Measurements from ENCODE around the gene CREBZF.

Gene CREBZF

GRCh38 chr11:85665733-85666132 lies 804 bp upstream of the CREBZF start:
- peak overlapping the region; percentile 95 to 99 (median 98) for H3K27ac Mint-ChIP-seq
- peak overlapping the region; percentile 95 to 100 (median 99) for H3K4me3 Mint-ChIP-seq
- TF ChIP-seq, protein P1, sequence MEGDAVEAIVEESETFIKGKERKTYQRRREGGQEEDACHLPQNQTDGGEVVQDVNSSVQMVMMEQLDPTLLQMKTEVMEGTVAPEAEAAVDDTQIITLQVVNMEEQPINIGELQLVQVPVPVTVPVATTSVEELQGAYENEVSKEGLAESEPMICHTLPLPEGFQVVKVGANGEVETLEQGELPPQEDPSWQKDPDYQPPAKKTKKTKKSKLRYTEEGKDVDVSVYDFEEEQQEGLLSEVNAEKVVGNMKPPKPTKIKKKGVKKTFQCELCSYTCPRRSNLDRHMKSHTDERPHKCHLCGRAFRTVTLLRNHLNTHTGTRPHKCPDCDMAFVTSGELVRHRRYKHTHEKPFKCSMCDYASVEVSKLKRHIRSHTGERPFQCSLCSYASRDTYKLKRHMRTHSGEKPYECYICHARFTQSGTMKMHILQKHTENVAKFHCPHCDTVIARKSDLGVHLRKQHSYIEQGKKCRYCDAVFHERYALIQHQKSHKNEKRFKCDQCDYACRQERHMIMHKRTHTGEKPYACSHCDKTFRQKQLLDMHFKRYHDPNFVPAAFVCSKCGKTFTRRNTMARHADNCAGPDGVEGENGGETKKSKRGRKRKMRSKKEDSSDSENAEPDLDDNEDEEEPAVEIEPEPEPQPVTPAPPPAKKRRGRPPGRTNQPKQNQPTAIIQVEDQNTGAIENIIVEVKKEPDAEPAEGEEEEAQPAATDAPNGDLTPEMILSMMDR (IDR thresholded peaks at IDR 0.05; ENCODE audit: unreplicated experiment in 3 of 3) = no peak
- peaks cover 24% of the 10 kb centered on the region for H3K4me1 Mint-ChIP-seq
- no peaks in the 10 kb centered on the region for H3K27me3 Mint-ChIP-seq (ENCODE audit: low read depth)
- H3K36me3 Mint-ChIP-seq (ENCODE audit: low read depth) = peaks cover 25% of the 10 kb centered on the region
- no peaks in the 10 kb centered on the region for H3K9me3 Mint-ChIP-seq

GRCh38 chr11:85663753-85664614 lies 945 bp downstream of the CREBZF start:
- Mint-ChIP-seq H3K4me3 (peak overlapping the region; percentile 95 to 100 (median 99)), H3K36me3 (ENCODE audit: low read depth) (peaks cover 41% of the 10 kb centered on the region), H3K27ac (peak overlapping the region; percentile 95 to 99 (median 98)), H3K4me1 (peaks cover 40% of the 10 kb centered on the region), H3K27me3 (ENCODE audit: low read depth) (no peaks in the 10 kb centered on the region), H3K9me3 (no peaks in the 10 kb centered on the region)
- TF ChIP-seq, protein P1 (IDR thresholded peaks at IDR 0.05; ENCODE audit: unreplicated experiment in 3 of 3) = peak; percentile 31 to 56 (median 37)

- Mint-ChIP-seq H3K9me3 (no peaks in the 10 kb centered on the region), H3K4me3 (peak overlapping the region; percentile 95 to 100 (median 99))
Measured at GRCh38 chr11:85663080-85663752, 1.7 kb downstream of the CREBZF start.

GRCh38 chr11:85661972-85662664 lies 2.8 kb downstream of the CREBZF start:
- Mint-ChIP-seq H3K27ac (peak overlapping the region in 1 of 3 experiments; percentile 46), H3K9me3 (no peaks in the 10 kb centered on the region), H3K36me3 (ENCODE audit: low read depth) (peaks cover 53% of the 10 kb centered on the region), H3K4me1 (peaks cover 45% of the 10 kb centered on the region), H3K4me3 (peak overlapping the region; percentile 95 to 100 (median 99)), H3K27me3 (ENCODE audit: low read depth) (no peaks in the 10 kb centered on the region)
- TF ChIP-seq, protein P1 (IDR thresholded peaks at IDR 0.05; ENCODE audit: unreplicated experiment in 3 of 3) = no peak

More at GRCh38 chr11:85663080-85663752, 1.7 kb downstream of the CREBZF start:
- H3K36me3 Mint-ChIP-seq (ENCODE audit: low read depth) = peaks cover 49% of the 10 kb centered on the region
- no peaks in the 10 kb centered on the region for H3K27me3 Mint-ChIP-seq (ENCODE audit: low read depth)
- peak overlapping the region; percentile 95 to 99 (median 98) for H3K27ac Mint-ChIP-seq
- TF ChIP-seq, protein P1 (IDR thresholded peaks at IDR 0.05; ENCODE audit: unreplicated experiment in 3 of 3) = no peak
- H3K4me1 Mint-ChIP-seq = peaks cover 45% of the 10 kb centered on the region

DNA sequence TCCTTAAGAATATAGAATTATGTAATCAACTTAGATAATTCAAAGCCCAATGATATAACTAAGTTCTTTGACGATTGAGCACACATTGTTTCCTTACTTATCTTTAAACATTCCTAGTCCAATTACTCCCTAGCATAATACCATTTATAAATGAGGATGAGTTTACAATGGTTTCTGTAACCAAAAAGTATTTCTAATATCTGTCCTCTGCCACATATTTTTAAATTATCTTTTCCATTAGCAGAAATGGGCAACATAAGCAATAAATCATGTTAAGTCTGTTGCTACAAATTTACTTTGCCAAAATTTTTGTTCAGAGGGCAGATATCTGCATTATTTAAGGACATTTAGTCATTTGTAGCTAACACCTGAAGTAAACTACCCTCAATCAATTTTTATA lies 6.7 kb downstream of the CREBZF start:
- Mint-ChIP-seq H3K4me3 (no peak overlapping the region), H3K4me1 (peaks cover 35% of the 10 kb centered on the region), H3K36me3 (ENCODE audit: low read depth) (peaks cover 57% of the 10 kb centered on the region), H3K27ac (no peak overlapping the region), H3K9me3 (no peaks in the 10 kb centered on the region), H3K27me3 (ENCODE audit: low read depth) (no peaks in the 10 kb centered on the region)
- TF ChIP-seq, protein P1 (IDR thresholded peaks at IDR 0.05; ENCODE audit: unreplicated experiment in 3 of 3) = no peak
